ENCODE results near the gene MEF2C. TPM values are rescaled to one million over a fixed set of nuclear protein-coding genes. Genes with fewer than 3 reads are reported as not detected.
A peak's percentile ranks its signal among the peaks of the same experiment; 100 is the strongest.

MEF2C gene
- total and polyA plus RNA-seq, 2 experiments from 2014 or later = 0.97 to 1.6 TPM

- DNase-seq (ENCODE audit: low spot score) (no peak), ATAC-seq (no peak; the same call in 2 of the 3 replicates)
- Mint-ChIP-seq H3K4me1 (peaks cover 77% of the 10 kb centered on the region), H3K36me3 (ENCODE audit: low read depth) (no peaks in the 10 kb centered on the region), H3K4me3 (peak overlapping the region; percentile 68), H3K27ac (no peak overlapping the region), H3K9me3 (peaks cover 5% of the 10 kb centered on the region; the same call in 2 of the 3 replicates), H3K27me3 (ENCODE audit: insufficient read depth, low read depth, poor library complexity) (peaks cover 100% of the 10 kb centered on the region)
- no peaks in the 10 kb centered on the region for H3K9me2 ChIP-seq (ENCODE audit: insufficient read depth)
- peak overlapping the region; percentile 86 for H3K4me2 ChIP-seq
- peaks cover 100% of the 10 kb centered on the region for H3K27me3 ChIP-seq (ENCODE audit: insufficient read depth)
- no peaks in the 10 kb centered on the region for H3K36me3 ChIP-seq (ENCODE audit: insufficient read depth)
- no peak overlapping the region for H3K27ac ChIP-seq (ENCODE audit: low read depth)
- TF ChIP-seq EZH2phosphoT487 (IDR thresholded peaks at IDR 0.05; ENCODE audit: unreplicated experiment) = peak; percentile 54
- no peak for TF ChIP-seq POLR2AphosphoS5 (IDR thresholded peaks at IDR 0.05; ENCODE audit: low read depth)
- TF ChIP-seq EZH2 (IDR thresholded peaks at IDR 0.05; ENCODE audit: low read depth, unreplicated experiment) = peak; percentile 90
- peaks cover 28% of the 10 kb centered on the region for H3F3A ChIP-seq (replicated peaks; ENCODE audit: low read depth)
- peak overlapping the region; percentile 45; the same call in 1 of the 2 replicates for H2AFZ ChIP-seq
- peaks cover 81% of the 10 kb centered on the region for H3K4me1 ChIP-seq (ENCODE audit: insufficient read depth)
- peaks cover 6% of the 10 kb centered on the region for H4K20me1 ChIP-seq (replicated peaks; ENCODE audit: insufficient read depth)
- peak overlapping the region; percentile 58 for H3K4me3 ChIP-seq
- H3K79me2 ChIP-seq (replicated peaks; ENCODE audit: insufficient read depth) = no peaks in the 10 kb centered on the region
These were observed 193.1 kb downstream of the MEF2C start for GRCh38 chr5:88689668-88690408.

- Mint-ChIP-seq H3K9me3 (no peaks in the 10 kb centered on the region; the same call in 2 of the 3 replicates), H3K27ac (no peak overlapping the region), H3K36me3 (ENCODE audit: low read depth) (no peaks in the 10 kb centered on the region), H3K27me3 (ENCODE audit: insufficient read depth, low read depth, poor library complexity) (peaks cover 100% of the 10 kb centered on the region), H3K4me3 (peak overlapping the region; percentile 68), H3K4me1 (peaks cover 76% of the 10 kb centered on the region)
- H4K20me1 ChIP-seq (replicated peaks; ENCODE audit: insufficient read depth) = peaks cover 6% of the 10 kb centered on the region
- H3K27ac ChIP-seq (ENCODE audit: low read depth) = no peak overlapping the region
- H2AFZ ChIP-seq = peak overlapping the region; percentile 45; the same call in 1 of the 2 replicates
- H3K36me3 ChIP-seq (ENCODE audit: insufficient read depth) = no peaks in the 10 kb centered on the region
- peak; percentile 82 for DNase-seq (ENCODE audit: low spot score)
- H3K9me2 ChIP-seq (ENCODE audit: insufficient read depth) = no peaks in the 10 kb centered on the region
- H3K27me3 ChIP-seq (ENCODE audit: insufficient read depth) = peaks cover 100% of the 10 kb centered on the region
- ATAC-seq = peak; percentile 14
- no peak for TF ChIP-seq NANOG (IDR thresholded peaks at IDR 0.05; ENCODE audit: borderline replicate concordance)
- TF ChIP-seq CREB1 (CRISPR knock-in tag; IDR thresholded peaks at IDR 0.05; ENCODE audit: low read depth) = no peak
- TF ChIP-seq STAT1 (IDR thresholded peaks at IDR 0.05; ENCODE audit: unreplicated experiment) = no peak
- TF ChIP-seq EZH2 (IDR thresholded peaks at IDR 0.05; ENCODE audit: low read depth, unreplicated experiment) = peak; percentile 91
- H3K4me3 ChIP-seq = peak overlapping the region; percentile 58
- H3K79me2 ChIP-seq (replicated peaks; ENCODE audit: insufficient read depth) = no peaks in the 10 kb centered on the region
- H3K4me1 ChIP-seq (ENCODE audit: insufficient read depth) = peaks cover 78% of the 10 kb centered on the region
- H3K4me2 ChIP-seq = peak overlapping the region; percentile 86
- H3F3A ChIP-seq (replicated peaks; ENCODE audit: low read depth) = peaks cover 26% of the 10 kb centered on the region
These were observed 193.9 kb downstream of the MEF2C start for GRCh38 chr5:88688984-88689667.

- H3K4me1 ChIP-seq (ENCODE audit: insufficient read depth) = peaks cover 77% of the 10 kb centered on the region
These were observed 194.6 kb downstream of the MEF2C start for GRCh38 chr5:88688156-88688983.

More at GRCh38 chr5:88688156-88688983, 194.6 kb downstream of the MEF2C start:
- TF ChIP-seq EZH2phosphoT487 (IDR thresholded peaks at IDR 0.05; ENCODE audit: unreplicated experiment) = no peak
- TF ChIP-seq EZH2 (IDR thresholded peaks at IDR 0.05; ENCODE audit: low read depth, unreplicated experiment) = peak; percentile 74
- Mint-ChIP-seq H3K27ac (no peak overlapping the region), H3K4me1 (peaks cover 82% of the 10 kb centered on the region), H3K9me3 (no peaks in the 10 kb centered on the region; the same call in 2 of the 3 replicates), H3K4me3 (peak overlapping the region; percentile 68; the same call in 2 of the 3 replicates), H3K36me3 (ENCODE audit: low read depth) (no peaks in the 10 kb centered on the region), H3K27me3 (ENCODE audit: insufficient read depth, low read depth, poor library complexity) (peaks cover 100% of the 10 kb centered on the region)
- no peaks in the 10 kb centered on the region for H3K36me3 ChIP-seq (ENCODE audit: insufficient read depth)
- H3K27me3 ChIP-seq (ENCODE audit: insufficient read depth) = peaks cover 100% of the 10 kb centered on the region
- H3K27ac ChIP-seq (ENCODE audit: low read depth) = no peak overlapping the region
- no peaks in the 10 kb centered on the region for H3K9me2 ChIP-seq (ENCODE audit: insufficient read depth)
- DNase-seq (ENCODE audit: low spot score) = no peak
- no peak overlapping the region for H2AFZ ChIP-seq
- no peaks in the 10 kb centered on the region for H3K79me2 ChIP-seq (replicated peaks; ENCODE audit: insufficient read depth)
- ATAC-seq = no peak
- peaks cover 6% of the 10 kb centered on the region for H4K20me1 ChIP-seq (replicated peaks; ENCODE audit: insufficient read depth)
- H3K4me2 ChIP-seq = peak overlapping the region; percentile 86
- peaks cover 21% of the 10 kb centered on the region for H3F3A ChIP-seq (replicated peaks; ENCODE audit: low read depth)
- peak overlapping the region; percentile 58 for H3K4me3 ChIP-seq
